Measurements from ENCODE around the gene RAB17.

DNA sequence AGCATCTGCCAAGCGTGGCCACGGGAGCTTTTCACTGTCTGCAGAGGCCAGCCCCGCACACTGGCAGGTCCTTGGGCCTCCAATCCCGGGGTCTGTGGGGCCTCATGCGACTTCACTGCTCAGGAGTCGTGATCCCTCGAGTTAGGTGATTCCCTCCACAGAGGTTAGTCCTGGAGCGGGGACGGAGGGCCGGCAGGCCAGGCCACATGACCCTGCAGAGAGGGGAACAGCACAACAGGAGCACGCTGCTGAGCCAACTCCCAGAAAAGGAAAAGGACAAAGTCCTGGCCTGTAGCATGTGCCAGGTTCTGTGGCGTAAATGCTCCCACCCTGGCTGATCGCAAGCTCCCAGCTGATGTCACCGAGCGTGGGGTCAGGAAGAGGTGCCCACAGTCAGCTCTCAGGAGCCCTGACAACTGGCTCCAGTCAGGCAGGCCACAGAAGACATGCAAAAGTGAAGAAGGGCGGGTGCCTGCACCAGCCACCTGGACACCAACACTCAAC, 39.4 kb downstream of the RAB17 start:
- no peak for TF ChIP-seq POLR2A (IDR thresholded peaks at IDR 0.05)
- TF ChIP-seq, protein P1, sequence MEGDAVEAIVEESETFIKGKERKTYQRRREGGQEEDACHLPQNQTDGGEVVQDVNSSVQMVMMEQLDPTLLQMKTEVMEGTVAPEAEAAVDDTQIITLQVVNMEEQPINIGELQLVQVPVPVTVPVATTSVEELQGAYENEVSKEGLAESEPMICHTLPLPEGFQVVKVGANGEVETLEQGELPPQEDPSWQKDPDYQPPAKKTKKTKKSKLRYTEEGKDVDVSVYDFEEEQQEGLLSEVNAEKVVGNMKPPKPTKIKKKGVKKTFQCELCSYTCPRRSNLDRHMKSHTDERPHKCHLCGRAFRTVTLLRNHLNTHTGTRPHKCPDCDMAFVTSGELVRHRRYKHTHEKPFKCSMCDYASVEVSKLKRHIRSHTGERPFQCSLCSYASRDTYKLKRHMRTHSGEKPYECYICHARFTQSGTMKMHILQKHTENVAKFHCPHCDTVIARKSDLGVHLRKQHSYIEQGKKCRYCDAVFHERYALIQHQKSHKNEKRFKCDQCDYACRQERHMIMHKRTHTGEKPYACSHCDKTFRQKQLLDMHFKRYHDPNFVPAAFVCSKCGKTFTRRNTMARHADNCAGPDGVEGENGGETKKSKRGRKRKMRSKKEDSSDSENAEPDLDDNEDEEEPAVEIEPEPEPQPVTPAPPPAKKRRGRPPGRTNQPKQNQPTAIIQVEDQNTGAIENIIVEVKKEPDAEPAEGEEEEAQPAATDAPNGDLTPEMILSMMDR (IDR thresholded peaks at IDR 0.05), result no peak

All from adrenal gland (tissue), 5 donors.